ENCODE results near the gene GPR143. TPM values are rescaled to one million over a fixed set of nuclear protein-coding genes. Genes with fewer than 3 reads are reported as not detected.

GPR143 gene
- total RNA-seq, 6 experiments from 2014 or later: not detected

DNA sequence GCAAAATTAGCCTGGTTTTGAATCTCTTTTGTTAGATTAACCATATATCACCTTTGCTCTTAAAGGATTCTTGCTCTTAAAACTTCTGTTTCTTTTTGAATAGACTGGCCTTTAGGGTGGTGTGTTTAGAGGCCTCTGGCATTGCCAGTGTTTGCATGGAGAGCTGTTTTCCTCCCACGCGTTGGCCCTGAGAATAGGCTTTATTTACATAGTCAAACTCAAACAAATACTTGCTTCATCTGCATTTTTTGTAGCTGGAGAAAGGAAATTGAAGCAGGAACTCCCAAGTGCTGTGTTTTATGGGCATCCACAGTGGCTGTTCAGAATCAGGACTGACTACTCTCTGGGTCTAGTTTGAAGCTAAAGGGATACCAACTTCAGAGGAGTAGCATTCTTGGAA is 23.3 kb upstream of the GPR143 start:
- Mint-ChIP-seq H3K4me1 (ENCODE audit: low read depth) (no peaks in the 10 kb centered on the region), H3K27ac (no peak overlapping the region), H3K27me3 (ENCODE audit: insufficient read depth) (peaks cover 26% of the 10 kb centered on the region), H3K9me3 (no peaks in the 10 kb centered on the region), H3K36me3 (ENCODE audit: low read depth) (no peaks in the 10 kb centered on the region), H3K4me3 (no peak overlapping the region)
- TF ChIP-seq, protein P1, sequence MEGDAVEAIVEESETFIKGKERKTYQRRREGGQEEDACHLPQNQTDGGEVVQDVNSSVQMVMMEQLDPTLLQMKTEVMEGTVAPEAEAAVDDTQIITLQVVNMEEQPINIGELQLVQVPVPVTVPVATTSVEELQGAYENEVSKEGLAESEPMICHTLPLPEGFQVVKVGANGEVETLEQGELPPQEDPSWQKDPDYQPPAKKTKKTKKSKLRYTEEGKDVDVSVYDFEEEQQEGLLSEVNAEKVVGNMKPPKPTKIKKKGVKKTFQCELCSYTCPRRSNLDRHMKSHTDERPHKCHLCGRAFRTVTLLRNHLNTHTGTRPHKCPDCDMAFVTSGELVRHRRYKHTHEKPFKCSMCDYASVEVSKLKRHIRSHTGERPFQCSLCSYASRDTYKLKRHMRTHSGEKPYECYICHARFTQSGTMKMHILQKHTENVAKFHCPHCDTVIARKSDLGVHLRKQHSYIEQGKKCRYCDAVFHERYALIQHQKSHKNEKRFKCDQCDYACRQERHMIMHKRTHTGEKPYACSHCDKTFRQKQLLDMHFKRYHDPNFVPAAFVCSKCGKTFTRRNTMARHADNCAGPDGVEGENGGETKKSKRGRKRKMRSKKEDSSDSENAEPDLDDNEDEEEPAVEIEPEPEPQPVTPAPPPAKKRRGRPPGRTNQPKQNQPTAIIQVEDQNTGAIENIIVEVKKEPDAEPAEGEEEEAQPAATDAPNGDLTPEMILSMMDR (IDR thresholded peaks at IDR 0.05): no peak
- DNase-seq: no peak

DNA sequence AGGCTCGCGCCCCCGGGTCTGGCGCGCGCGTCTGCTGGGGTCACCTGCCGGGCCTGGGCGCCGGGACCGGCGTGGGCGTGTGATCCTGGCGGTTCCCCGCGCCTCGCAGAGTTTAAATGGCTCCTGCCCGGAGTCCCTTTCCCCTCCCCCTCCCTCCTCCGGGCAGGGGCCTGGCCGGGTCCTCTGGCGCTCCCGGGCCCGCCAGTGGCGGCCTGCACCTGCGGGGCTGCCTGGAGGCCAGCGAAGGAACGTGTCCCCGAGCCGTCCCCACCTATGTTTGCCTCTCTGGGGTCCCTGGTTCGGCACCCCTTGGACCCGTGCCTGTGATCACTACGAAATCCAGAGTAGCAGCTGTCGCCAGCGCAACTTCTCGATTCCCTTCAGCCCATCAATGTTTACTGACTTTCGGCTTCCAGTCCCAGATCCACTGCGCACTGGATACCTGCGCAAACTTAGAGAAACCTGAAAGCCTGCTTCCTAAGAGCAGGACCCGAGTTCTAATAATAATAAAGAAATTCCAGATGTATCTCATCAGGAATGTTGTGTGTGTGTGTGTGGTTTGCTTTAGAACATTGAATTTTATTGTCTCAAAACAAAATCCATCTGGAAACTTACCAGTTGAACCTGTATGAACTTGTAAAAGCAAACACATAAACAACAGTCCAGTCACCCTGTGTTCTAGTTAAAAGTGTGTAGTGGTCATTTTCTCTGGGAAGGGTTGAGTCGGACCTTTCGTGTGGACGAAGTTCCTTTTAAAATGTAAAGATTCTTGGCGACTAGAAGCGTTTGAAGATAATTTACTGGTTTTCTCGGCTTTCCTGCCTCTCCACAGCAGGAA is 21.4 kb upstream of the GPR143 start:
- TF ChIP-seq, protein P1 (IDR thresholded peaks at IDR 0.05): no peak
- H3K4me3 Mint-ChIP-seq: peak overlapping the region; percentile 60; the same call in 1 of the 2 replicates
- peaks cover 26% of the 10 kb centered on the region for H3K27me3 Mint-ChIP-seq (ENCODE audit: insufficient read depth)
- no peaks in the 10 kb centered on the region for H3K9me3 Mint-ChIP-seq
- DNase-seq: no peak
- H3K27ac Mint-ChIP-seq: no peak overlapping the region
- H3K4me1 Mint-ChIP-seq (ENCODE audit: low read depth): no peaks in the 10 kb centered on the region
- no peaks in the 10 kb centered on the region for H3K36me3 Mint-ChIP-seq (ENCODE audit: low read depth)

DNA sequence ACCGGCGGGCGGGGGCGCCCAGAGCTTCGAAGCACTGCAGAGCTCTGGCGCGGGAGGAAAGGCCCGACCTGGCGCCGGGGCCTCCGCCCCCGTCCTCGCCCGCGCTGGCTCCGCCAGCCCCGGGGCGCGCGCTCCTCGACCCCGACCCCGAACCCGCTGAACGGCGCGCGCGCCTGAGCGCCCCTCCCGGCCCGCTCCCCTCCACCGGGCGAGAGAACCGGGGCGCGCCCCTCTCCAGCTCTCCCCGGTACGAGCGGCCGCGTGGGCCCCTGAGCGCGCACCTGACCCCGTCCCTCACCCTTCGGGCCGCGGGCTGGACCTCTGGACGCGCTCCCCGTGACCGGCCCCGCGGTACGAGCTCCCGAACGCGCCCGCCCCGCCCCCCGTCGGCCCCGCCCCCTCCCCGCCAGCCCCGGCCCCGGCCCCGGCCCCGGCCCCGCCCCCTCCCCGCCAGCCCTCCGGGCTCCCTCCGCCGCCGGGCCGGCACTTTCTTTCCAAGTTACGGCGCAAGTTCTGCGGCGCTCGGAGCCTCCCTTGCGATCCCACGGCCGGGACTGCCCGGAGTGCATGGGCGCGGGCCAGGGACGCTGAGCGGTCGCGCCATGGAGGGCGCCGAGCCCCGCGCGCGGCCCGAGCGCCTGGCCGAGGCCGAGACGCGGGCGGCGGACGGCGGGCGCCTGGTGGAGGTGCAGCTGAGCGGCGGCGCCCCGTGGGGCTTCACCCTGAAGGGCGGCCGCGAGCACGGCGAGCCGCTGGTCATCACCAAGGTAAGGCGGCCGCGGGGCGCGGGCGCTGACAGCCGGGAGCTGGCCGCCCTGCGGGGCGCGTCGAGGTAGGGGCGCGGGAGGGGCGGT is 20.5 kb upstream of the GPR143 start, which contains the start of gene SHROOM2:
Gene SHROOM2 (plus strand): TSS at position 486 of the 854 bp plus-strand sequence. CDS start 117 bp downstream, at position 603.
- no peaks in the 10 kb centered on the region for H3K9me3 Mint-ChIP-seq
- no peak within 1 kb of the TSS for H3K27ac Mint-ChIP-seq
- H3K36me3 Mint-ChIP-seq (ENCODE audit: low read depth): no peaks in the 10 kb centered on the region
- H3K4me3 Mint-ChIP-seq: peak within 1 kb of the TSS; percentile 60; the same call in 1 of the 2 replicates
- TF ChIP-seq, protein P1 (IDR thresholded peaks at IDR 0.05): no peak
- peaks cover 24% of the 10 kb centered on the region for H3K27me3 Mint-ChIP-seq (ENCODE audit: insufficient read depth)
- DNase-seq: no peak
- no peaks in the 10 kb centered on the region for H3K4me1 Mint-ChIP-seq (ENCODE audit: low read depth)

DNA sequence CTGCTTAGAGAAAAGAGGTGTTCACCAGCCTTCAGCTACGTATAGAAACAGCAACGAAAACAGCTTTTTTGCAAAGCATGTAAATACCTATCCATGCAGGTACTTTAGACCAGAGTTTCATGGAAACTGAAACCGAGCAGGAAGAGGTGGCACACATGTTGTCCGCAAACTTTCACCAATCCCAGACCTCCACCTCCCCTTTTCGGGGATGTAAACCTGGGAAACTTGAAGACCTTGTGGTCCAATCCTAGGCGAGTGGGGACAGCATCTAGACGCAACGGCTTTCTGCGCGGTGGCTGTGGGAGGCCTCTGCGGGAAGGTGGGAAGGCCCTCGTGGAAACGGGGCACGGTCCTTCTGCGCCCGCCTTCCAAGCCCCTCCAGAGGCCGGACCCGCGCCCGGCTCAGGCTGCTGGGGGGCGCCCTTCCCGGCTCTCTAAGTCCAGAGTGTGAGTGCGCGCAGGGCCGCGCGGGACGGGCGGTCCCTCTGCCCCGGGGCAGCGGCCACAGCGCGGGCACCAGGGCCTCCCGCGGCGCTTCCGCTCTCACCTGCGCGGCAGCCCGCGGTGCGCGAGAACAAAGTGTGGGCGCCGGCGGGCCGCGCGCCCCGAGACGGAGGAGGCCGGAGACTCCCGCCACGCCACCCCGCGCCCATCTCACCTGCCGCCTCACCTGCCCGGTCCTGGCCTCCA is 19.8 kb upstream of the GPR143 start:
- no peaks in the 10 kb centered on the region for H3K4me1 Mint-ChIP-seq (ENCODE audit: low read depth)
- DNase-seq: no peak
- H3K36me3 Mint-ChIP-seq (ENCODE audit: low read depth): no peaks in the 10 kb centered on the region
- H3K27ac Mint-ChIP-seq: no peak overlapping the region
- TF ChIP-seq, protein P1 (IDR thresholded peaks at IDR 0.05): no peak
- no peaks in the 10 kb centered on the region for H3K9me3 Mint-ChIP-seq
- H3K27me3 Mint-ChIP-seq (ENCODE audit: insufficient read depth): peaks cover 20% of the 10 kb centered on the region
- H3K4me3 Mint-ChIP-seq: no peak overlapping the region

DNA sequence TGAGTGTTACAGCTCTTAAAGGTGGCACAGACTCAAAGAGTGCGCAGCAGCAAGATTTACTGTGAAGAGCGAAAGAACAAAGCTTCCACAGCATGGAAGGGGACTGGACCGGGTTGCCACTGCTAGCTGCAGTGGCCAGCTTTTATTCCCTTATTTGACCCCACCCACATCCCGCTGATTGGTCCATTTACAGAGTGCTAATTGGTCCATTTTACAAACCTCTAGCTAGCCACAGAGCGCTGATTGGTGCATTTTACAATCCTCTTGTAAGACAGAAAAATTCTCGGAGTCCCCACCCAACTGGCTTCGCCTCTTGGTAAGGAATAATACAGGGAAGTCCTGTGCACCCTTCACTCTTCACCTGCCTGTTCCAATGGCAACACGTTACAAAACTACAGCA is 18.7 kb upstream of the GPR143 start:
- TF ChIP-seq, protein P1 (IDR thresholded peaks at IDR 0.05): no peak
- no peaks in the 10 kb centered on the region for H3K4me1 Mint-ChIP-seq (ENCODE audit: low read depth)
- H3K4me3 Mint-ChIP-seq: no peak overlapping the region
- DNase-seq: no peak
- no peaks in the 10 kb centered on the region for H3K9me3 Mint-ChIP-seq
- H3K36me3 Mint-ChIP-seq (ENCODE audit: low read depth): no peaks in the 10 kb centered on the region
- peaks cover 14% of the 10 kb centered on the region for H3K27me3 Mint-ChIP-seq (ENCODE audit: insufficient read depth)
- H3K27ac Mint-ChIP-seq: no peak overlapping the region

Data from HFFc6 (cell line).